ENCODE results near the gene RNF14.
A peak's percentile ranks its signal among the peaks of the same experiment; 100 is the strongest.
"Not testable (repeated sequence)": the region's sequence is repeated elsewhere in the genome, so short reads cannot be mapped to it uniquely, and the experiment has no call there.

RNF14 gene, protein sequence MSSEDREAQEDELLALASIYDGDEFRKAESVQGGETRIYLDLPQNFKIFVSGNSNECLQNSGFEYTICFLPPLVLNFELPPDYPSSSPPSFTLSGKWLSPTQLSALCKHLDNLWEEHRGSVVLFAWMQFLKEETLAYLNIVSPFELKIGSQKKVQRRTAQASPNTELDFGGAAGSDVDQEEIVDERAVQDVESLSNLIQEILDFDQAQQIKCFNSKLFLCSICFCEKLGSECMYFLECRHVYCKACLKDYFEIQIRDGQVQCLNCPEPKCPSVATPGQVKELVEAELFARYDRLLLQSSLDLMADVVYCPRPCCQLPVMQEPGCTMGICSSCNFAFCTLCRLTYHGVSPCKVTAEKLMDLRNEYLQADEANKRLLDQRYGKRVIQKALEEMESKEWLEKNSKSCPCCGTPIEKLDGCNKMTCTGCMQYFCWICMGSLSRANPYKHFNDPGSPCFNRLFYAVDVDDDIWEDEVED
- total RNA-seq = 17.1 to 26.5 (median 17.1) reads per million in 3 donors

DNA sequence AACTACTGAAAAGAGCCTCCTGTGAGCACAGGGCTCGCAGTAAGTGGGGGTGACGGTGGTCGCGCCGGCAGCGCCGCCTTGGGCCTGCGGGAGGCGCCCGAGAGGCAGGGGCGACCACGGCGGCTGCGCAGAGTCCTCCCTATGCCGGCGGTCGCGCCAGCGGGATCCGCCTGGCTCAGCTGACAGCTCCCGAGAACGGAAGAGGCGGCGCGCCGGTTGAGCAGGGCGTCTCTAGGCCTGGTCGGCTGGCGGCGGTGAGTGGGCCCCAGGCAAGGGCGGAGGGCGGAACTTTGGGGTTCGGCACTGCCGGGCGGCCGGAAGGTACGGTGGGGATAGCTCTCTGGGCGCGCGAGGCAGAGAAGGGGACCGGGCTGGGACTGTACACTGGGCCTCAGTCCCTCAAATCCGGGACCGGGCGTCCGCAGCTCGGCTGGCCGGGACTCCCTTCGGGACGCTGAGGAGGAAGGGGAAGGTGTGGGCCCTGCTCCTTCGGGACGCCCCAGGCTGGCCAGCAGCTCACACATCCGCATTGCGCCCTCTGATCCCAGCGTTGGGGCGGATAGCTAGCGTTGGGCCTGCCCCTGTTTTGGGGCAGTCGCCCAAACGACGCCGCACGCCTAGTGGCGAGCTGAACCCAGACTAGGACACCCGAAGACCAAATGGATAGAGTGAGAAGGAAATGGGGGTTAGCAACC, at the start of gene RNF14:
TSS of gene RNF14 (plus strand) at position 192 of the 695 bp plus-strand sequence. CDS start 4,484 bp downstream, outside the sequence.
- peaks cover 10% of the 10 kb centered on the region for H3K4me1 ChIP-seq (ENCODE audit: control insufficient read depth, insufficient read depth, low read length, poor library complexity, severe bottlenecking)
- DNase-seq = peak; percentile 87 to 88 (median 88)
- peak within 1 kb of the TSS; percentile 83 for H3K27ac ChIP-seq (ENCODE audit: insufficient read depth, low read length, poor library complexity, severe bottlenecking)
- H3K36me3 ChIP-seq (ENCODE audit: control insufficient read depth, insufficient read depth, low read length) = peaks cover 3% of the 10 kb centered on the region
- H3K27me3 ChIP-seq (replicated peaks; ENCODE audit: control insufficient read depth, insufficient read depth, low read length, poor library complexity, severe bottlenecking) = no peaks in the 10 kb centered on the region
- H3K9me3 ChIP-seq (ENCODE audit: control insufficient read depth, low read length) = no peaks in the 10 kb centered on the region
- H3K4me3 ChIP-seq (ENCODE audit: insufficient read depth, low read depth, low read length, poor library complexity, severe bottlenecking) = peak within 1 kb of the TSS; percentile 65

DNA sequence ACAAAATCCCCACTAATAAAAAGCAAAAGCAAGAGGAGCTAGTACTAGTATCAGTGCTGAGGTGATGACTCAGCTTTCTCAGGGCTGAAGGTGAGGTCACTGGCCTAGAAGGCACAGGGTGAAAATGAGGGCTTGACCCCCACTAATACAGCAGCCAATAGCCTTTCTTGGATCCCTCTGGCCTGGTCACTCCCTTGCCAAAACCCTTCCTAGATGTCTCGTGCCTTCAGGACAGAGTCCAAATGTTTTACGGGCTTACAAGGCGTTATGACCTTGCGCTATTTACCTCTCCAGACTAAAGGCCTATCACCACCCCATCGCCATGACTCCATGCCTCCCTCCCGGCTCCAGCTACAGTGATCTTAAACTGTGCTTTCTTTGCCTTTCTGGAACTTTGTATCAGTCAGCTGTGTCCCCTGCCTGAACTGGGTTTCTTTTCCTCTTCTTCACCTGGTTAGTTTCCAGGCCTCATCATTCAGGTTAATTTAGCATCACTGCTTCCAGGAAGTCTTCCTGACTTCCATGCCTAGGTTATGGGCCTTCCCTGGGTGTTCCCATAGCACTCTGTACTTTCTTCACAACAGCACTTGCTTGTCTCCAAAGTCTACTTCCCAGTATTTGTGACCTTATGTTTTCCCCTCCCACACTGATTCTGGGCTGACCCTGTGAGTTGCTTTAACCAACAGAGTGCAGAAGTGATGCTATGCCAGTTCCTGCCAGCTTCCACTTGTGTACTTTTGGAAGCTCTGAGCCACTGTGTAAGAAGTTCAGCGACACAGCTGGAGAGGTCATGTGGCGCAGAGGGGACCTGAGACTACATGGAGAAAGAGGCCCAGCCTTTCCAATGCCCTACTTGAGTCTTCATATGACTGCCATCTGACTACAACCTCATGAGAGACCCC, 49.4 kb upstream of the RNF14 start:
- Histone ChIP-seq H3K9me3 (ENCODE audit: control insufficient read depth, low read length) (no peaks in the 10 kb centered on the region), H3K36me3 (ENCODE audit: control insufficient read depth, insufficient read depth, low read length) (no peaks in the 10 kb centered on the region)

DNA sequence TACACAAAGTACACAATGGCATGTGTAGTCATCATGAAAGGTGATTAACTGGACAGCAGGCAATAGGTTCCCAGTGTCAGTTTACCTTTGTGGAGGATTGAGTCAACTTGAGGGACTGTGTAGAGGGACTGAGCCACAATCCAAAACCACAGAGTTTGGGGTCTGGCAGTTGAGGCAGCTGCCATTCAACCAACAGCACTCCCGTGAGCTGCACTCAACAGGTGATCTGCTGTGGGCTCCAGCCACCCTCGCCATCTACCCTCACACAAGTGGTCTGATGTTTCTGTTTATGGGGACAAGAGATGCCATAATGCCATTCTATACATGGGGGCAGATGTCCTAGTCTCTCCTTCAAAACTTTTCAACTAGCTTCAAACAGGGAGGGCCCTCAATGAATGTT, 48.1 kb upstream of the RNF14 start:
- no peak for DNase-seq
- Histone ChIP-seq H3K36me3 (ENCODE audit: control insufficient read depth, insufficient read depth, low read length) (no peaks in the 10 kb centered on the region), H3K27me3 (replicated peaks; ENCODE audit: control insufficient read depth, insufficient read depth, low read length, poor library complexity, severe bottlenecking) (no peaks in the 10 kb centered on the region), H3K4me1 (ENCODE audit: control insufficient read depth, insufficient read depth, low read length, poor library complexity, severe bottlenecking) (peaks cover 11% of the 10 kb centered on the region), H3K9me3 (ENCODE audit: control insufficient read depth, low read length) (no peaks in the 10 kb centered on the region), H3K4me3 (ENCODE audit: insufficient read depth, low read depth, low read length, poor library complexity, severe bottlenecking) (no peak overlapping the region), H3K27ac (ENCODE audit: insufficient read depth, low read length, poor library complexity, severe bottlenecking) (no peak overlapping the region)

More for the DNA sequence above, 49.4 kb upstream of the RNF14 start:
- Histone ChIP-seq H3K27me3 (replicated peaks; ENCODE audit: control insufficient read depth, insufficient read depth, low read length, poor library complexity, severe bottlenecking) (no peaks in the 10 kb centered on the region), H3K27ac (ENCODE audit: insufficient read depth, low read length, poor library complexity, severe bottlenecking) (no peak overlapping the region), H3K4me3 (ENCODE audit: insufficient read depth, low read depth, low read length, poor library complexity, severe bottlenecking) (no peak overlapping the region), H3K4me1 (ENCODE audit: control insufficient read depth, insufficient read depth, low read length, poor library complexity, severe bottlenecking) (peaks cover 10% of the 10 kb centered on the region)
- no peak for DNase-seq

DNA sequence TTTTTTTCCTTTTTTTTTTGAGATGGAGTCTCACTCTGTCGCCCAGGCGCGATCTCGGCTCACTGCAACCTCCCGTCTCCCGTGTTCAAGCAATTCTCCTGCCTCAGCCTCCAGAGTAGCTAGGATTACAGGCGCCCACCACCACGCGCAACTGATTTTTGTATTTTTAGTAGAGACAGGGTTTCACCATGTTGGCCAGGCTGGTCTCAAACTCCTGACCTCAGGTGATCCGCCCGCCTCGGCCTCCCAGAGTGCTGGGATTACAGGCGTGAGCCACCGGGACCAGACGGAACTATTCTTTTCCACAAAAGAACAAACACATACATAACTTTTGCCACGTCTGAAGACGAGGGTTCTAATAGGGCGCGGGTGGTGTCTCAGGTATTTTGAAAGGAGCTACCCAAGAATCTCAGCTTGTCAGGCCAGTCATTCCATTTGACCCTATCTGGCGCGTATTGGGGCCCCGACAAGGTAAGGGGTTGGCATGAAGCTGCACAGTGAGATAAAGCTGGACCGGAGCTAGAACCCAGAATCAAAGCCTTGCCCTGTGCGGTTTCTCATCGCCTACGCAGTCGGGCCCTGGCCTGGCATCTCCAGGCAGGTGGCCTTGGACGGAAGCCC, 46.0 kb upstream of the RNF14 start:
- peaks cover 11% of the 10 kb centered on the region for H3K4me1 ChIP-seq (ENCODE audit: control insufficient read depth, insufficient read depth, low read length, poor library complexity, severe bottlenecking)
- peak overlapping the region; percentile 96 for H3K27ac ChIP-seq (ENCODE audit: insufficient read depth, low read length, poor library complexity, severe bottlenecking)
- not testable (repeated sequence) for H3K9me3 ChIP-seq (ENCODE audit: control insufficient read depth, low read length); H3K27me3 ChIP-seq (replicated peaks; ENCODE audit: control insufficient read depth, insufficient read depth, low read length, poor library complexity, severe bottlenecking); DNase-seq
- peak overlapping the region; percentile 74 for H3K4me3 ChIP-seq (ENCODE audit: insufficient read depth, low read depth, low read length, poor library complexity, severe bottlenecking)
- peaks cover 19% of the 10 kb centered on the region for H3K36me3 ChIP-seq (ENCODE audit: control insufficient read depth, insufficient read depth, low read length)

DNA sequence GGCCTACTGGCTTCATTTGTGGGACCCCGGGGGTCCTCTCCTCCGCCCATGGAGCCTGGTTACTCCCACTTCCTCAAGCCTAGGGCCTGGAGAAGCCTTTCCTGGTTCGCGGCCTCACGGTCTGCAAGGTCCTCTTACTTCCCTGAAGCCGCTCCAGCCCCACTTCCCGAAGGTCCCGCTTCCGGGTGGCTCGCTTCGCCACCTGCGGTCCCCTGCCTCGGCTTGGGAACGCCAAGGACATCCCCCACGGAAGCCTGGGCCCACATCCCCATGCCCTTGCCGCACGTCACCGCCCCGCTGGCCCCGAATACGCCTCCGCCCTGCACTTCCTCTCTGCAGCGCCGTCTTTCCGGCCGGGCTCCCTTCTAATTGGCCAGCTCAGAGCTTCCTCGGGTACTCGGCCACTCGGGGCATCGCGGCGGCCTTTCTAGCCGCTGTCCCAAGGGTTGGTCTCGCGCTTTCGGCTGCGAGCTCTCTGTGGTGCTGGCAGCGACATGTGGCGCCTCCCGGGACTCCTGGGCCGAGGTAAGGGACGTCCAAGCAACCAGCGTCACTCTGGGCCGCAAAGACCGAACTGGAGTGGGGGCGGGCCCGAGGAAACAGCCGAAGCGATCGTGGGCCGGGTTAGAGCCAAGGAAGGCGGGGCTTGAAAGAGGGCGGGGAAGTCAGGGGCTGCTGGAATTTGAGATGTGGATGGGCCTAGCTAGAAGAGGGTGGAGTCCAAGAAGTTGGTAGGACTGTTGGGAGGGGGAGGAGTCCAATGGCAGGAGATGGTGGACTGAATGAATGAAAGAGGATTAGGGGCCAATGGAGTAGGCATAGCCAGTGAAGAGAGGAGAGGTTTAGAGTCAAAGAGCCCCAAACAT, 45.2 kb upstream of the RNF14 start, which contains the start of gene DELE1:
TSS of gene DELE1 (plus strand) at position 424 of the 866 bp plus-strand sequence. CDS start at position 495, 71 bp downstream.
- DNase-seq = peak; percentile 78 to 85 (median 81)
- H3K4me3 ChIP-seq (ENCODE audit: insufficient read depth, low read depth, low read length, poor library complexity, severe bottlenecking) = peak within 1 kb of the TSS; percentile 74
- H3K27ac ChIP-seq (ENCODE audit: insufficient read depth, low read length, poor library complexity, severe bottlenecking) = peak within 1 kb of the TSS; percentile 96
- peaks cover 11% of the 10 kb centered on the region for H3K4me1 ChIP-seq (ENCODE audit: control insufficient read depth, insufficient read depth, low read length, poor library complexity, severe bottlenecking)
- no peaks in the 10 kb centered on the region for H3K27me3 ChIP-seq (replicated peaks; ENCODE audit: control insufficient read depth, insufficient read depth, low read length, poor library complexity, severe bottlenecking)
- H3K9me3 ChIP-seq (ENCODE audit: control insufficient read depth, low read length) = no peaks in the 10 kb centered on the region
- H3K36me3 ChIP-seq (ENCODE audit: control insufficient read depth, insufficient read depth, low read length) = peaks cover 27% of the 10 kb centered on the region

DNA sequence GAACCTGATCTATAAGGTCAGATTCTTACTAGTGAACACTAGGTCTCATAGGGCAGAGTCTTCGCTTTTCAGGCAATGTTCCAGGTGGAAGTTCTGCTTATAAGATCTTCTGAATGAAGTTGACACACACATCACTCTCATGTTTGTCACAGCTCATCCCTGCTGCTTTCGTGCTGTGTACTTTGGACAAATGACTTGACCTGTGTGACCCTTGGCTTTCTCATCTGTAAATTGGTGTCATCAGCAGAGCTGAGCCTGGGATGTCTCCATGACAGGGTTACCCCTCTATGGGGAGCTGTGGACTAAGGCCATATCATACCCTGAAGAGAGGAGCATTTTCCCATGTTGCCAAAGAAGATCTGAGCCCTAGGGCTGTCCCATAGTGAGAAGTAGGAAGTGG, 42.5 kb upstream of the RNF14 start:
- peaks cover 11% of the 10 kb centered on the region for H3K4me1 ChIP-seq (ENCODE audit: control insufficient read depth, insufficient read depth, low read length, poor library complexity, severe bottlenecking)

DNA sequence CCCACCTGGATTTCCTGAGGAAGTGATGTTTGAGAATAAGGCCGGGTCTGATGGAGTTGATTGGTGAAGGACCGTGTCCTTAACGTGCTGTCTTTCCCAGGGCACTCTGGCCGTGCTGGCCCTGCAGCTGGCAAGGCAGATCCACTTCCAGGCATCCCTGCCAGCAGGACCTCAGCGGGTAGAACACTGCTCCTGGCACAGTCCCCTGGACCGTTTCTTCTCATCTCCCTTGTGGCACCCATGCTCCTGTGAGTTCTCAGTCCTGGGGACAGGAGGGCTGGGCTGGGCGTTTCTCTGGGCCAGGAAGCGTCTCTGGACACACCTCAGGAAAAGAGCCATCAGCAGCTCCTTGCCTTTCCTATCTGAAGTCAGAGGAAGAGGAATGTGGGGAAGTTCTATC, 40.9 kb upstream of the RNF14 start:
- peaks cover 66% of the 10 kb centered on the region for H3K36me3 ChIP-seq (ENCODE audit: control insufficient read depth, insufficient read depth, low read length)
- H3K4me1 ChIP-seq (ENCODE audit: control insufficient read depth, insufficient read depth, low read length, poor library complexity, severe bottlenecking) = peaks cover 9% of the 10 kb centered on the region
- DNase-seq = no peak
- no peaks in the 10 kb centered on the region for H3K9me3 ChIP-seq (ENCODE audit: control insufficient read depth, low read length)
- no peak overlapping the region for H3K27ac ChIP-seq (ENCODE audit: insufficient read depth, low read length, poor library complexity, severe bottlenecking)
- H3K27me3 ChIP-seq (replicated peaks; ENCODE audit: control insufficient read depth, insufficient read depth, low read length, poor library complexity, severe bottlenecking) = no peaks in the 10 kb centered on the region
- no peak overlapping the region for H3K4me3 ChIP-seq (ENCODE audit: insufficient read depth, low read depth, low read length, poor library complexity, severe bottlenecking)

More for the DNA sequence above, 42.5 kb upstream of the RNF14 start:
- Histone ChIP-seq H3K27ac (ENCODE audit: insufficient read depth, low read length, poor library complexity, severe bottlenecking) (no peak overlapping the region), H3K27me3 (replicated peaks; ENCODE audit: control insufficient read depth, insufficient read depth, low read length, poor library complexity, severe bottlenecking) (no peaks in the 10 kb centered on the region), H3K36me3 (ENCODE audit: control insufficient read depth, insufficient read depth, low read length) (peaks cover 53% of the 10 kb centered on the region), H3K4me3 (ENCODE audit: insufficient read depth, low read depth, low read length, poor library complexity, severe bottlenecking) (no peak overlapping the region), H3K9me3 (ENCODE audit: control insufficient read depth, low read length) (no peaks in the 10 kb centered on the region)
- no peak for DNase-seq

DNA sequence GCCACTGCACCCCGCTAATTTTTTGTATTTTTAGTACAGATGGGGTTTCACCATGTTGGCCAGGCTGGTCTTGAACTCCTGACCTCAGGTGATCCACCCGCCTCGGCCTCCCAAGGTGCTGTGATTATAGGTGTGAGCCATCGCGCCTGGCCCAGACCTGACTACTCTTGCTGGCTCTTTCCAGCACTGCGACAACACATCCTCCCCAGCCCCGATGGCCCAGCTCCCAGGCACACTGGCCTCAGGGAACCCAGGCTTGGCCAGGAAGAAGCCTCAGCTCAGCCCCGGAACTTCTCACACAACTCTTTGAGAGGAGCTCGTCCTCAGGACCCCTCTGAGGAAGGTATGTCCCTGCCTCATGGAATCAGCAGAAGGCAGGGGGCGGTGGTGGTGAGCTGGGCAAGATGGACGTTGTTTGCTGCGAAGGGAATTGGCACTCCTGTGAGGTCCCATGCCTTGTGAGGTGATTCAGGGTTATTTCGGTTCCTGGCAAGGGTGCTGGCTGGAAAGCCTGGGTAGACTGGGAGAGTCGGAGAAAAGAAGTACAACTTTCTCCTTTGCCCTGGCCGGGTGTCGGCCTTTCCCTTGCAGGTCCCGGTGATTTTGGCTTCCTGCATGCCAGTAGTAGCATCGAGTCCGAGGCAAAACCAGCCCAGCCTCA, 39.4 kb upstream of the RNF14 start:
- no peaks in the 10 kb centered on the region for H3K27me3 ChIP-seq (replicated peaks; ENCODE audit: control insufficient read depth, insufficient read depth, low read length, poor library complexity, severe bottlenecking)
- H3K36me3 ChIP-seq (ENCODE audit: control insufficient read depth, insufficient read depth, low read length) = peaks cover 76% of the 10 kb centered on the region
- no peak for DNase-seq
- H3K4me1 ChIP-seq (ENCODE audit: control insufficient read depth, insufficient read depth, low read length, poor library complexity, severe bottlenecking) = peaks cover under 1% of the 10 kb centered on the region
- no peak overlapping the region for H3K4me3 ChIP-seq (ENCODE audit: insufficient read depth, low read depth, low read length, poor library complexity, severe bottlenecking)
- H3K9me3 ChIP-seq (ENCODE audit: control insufficient read depth, low read length) = no peaks in the 10 kb centered on the region
- no peak overlapping the region for H3K27ac ChIP-seq (ENCODE audit: insufficient read depth, low read length, poor library complexity, severe bottlenecking)

Measured in effector memory CD4-positive, alpha-beta T cell (primary cell).